Measurements from ENCODE around the gene SV2C.

DNA sequence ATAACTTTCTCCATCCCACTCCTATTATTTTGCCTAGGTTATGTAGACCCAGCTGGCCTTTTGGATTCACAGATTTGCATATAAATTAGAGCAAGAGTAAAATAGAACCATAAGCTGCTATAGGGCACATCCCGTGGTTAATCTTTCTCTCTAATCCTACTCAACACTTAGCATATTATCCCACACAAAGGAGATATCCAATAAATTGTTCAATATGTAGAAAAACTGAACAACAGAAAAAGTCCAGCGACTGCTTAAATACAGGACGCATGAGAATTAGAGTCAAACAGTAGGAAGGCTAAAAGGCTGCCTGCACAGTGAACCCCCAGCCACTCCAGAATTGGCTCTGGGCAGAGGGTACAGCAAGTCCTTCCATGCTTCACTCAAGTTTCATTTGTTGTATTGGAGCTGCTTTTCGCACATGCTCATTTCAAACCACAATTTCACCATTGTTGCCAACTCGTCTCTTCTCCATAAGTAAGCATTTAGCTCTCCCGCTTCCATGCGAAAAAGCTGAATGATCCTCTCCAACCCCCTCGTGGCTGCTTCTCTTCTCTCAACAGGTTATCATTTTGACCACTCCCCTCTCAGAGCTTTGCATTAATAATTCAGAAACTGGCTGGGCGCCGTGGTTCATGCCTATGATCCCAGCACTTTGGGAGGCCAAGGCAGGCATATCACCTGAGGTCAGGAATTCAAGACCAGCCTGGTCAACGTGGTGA lies 305.8 kb downstream of the SV2C start:
- no peak for TF ChIP-seq CTCF (IDR thresholded peaks at IDR 0.05)
- TF ChIP-seq POLR2A (IDR thresholded peaks at IDR 0.05): no peak

Data from testis (tissue), 2 donors.